CMK (cell line): ENCODE data around the gene RUSF1.
A peak's percentile ranks its signal among the peaks of the same experiment; 100 is the strongest.
"Not testable (repeated sequence)": the region's sequence is repeated elsewhere in the genome, so short reads cannot be mapped to it uniquely, and the experiment has no call there.

ENCODE experiments used
- DNase-seq: peaks from one replicate; pipeline ENCODE4 v3.0.0-alpha.2; 2010; ENCODE audit warnings: low read depth

Gene RUSF1

DNA sequence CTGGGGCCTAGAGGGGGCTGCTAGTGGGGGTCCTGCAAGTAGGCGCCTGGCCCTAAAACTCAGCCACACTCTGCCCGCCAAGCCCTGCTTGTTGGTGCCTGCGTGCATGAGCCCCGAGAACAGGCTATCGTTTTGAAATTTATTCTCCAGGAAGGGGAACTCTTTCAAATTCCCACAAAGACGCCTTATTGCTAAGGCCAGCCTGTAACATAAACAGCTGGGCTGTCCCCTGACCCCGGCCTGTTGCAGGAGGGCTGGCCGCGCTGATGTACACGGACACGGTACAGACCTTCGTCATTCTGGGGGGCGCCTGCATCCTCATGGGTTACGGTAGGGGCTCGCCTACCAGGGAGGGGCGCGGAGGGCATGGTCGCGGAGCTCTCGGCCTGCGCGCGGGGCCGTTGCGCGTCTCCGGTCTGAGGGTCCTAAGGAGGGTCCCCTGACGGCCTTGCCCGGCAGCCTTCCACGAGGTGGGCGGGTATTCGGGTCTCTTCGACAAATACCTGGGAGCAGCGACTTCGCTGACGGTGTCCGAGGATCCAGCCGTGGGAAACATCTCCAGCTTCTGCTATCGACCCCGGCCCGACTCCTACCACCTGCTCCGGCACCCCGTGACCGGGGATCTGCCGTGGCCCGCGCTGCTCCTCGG is 21.0 kb downstream of the RUSF1 start:
- DNase-seq, result no peak

DNA sequence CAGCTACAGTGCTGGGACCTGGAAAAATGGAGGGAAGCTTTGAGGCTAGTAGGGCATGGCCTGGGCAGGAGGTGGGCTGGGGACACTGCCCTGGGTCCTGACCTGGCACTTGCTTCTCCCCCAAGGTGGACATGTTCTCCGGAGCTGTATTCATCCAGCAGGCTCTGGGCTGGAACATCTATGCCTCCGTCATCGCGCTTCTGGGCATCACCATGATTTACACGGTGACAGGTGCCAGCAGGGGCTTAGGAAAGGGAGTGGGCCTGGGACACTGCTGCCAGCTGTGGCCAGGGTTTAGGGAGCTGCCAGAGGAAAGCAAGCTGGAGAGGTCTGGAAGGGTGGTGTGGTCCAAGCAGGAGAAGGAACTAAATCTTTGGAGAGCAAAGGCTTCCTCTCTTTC is 22.1 kb downstream of the RUSF1 start:
- DNase-seq, result no peak

DNA sequence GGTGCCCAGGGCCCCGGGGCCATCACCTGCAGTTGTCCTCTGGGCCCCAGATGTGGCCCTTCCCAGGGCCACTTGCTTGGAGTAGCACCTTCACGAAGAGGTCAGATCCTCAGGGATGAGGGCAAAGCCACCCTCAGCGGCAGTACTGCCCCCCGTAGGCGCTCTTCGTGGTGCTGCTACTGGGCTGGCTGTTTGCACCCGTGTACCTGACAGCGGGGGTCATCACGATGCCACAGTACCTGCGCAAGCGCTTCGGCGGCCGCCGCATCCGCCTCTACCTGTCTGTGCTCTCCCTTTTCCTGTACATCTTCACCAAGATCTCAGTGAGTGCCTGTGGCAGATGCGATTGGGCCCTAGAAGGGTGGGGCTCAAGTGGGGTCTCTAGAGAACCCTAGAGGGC is 22.6 kb downstream of the RUSF1 start:
- DNase-seq, result no peak

DNA sequence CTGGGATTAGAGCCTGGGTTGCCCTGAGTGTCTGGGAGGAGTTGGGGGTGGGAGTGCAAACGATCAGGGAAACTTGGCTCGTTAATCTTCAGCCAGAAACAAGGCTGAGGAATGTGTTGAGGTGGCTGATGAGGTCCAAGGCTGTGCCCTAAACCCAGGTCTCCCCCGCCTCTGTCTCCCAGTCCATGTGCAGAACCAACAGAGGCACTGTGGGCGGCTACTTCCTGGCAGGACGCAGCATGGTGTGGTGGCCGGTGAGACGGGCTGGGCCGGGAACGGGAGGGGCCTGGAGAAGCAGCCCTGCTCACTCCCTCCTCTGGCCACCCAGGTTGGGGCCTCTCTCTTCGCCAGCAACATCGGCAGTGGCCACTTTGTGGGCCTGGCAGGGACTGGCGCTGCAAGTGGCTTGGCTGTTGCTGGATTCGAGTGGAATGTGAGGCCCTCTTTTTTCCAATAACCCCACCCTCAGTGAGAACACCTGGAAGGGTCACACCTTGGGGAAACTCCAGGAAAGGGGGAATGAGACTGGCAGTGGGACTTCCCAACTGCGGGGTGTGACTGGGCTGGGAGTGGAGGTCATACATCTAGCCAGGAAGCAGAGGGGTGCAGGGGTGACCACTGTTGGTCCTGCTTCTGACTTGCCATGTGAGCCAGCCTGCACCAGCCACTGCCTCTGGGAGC is 23.6 kb downstream of the RUSF1 start:
- DNase-seq, result no peak

DNA sequence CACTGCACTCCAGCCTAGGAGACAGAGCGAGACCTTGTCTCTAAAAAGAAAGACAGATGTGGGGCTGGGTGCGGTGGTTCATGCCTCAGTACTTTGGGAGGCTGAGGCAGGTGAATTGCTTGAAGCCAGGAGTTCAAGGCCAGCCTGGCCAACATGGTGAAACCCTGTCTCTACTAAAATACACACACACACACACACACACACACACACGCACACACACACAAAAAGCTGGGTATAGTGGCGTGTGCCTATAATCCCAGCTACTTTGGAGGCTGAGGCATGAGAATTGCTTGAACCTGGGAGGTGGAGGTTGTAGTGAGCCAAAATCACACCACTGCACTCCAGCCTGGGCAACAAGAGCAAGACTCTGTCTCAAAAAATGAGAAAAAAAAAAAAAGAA is 24.1 kb downstream of the RUSF1 start:
- not testable (repeated sequence) for DNase-seq

DNA sequence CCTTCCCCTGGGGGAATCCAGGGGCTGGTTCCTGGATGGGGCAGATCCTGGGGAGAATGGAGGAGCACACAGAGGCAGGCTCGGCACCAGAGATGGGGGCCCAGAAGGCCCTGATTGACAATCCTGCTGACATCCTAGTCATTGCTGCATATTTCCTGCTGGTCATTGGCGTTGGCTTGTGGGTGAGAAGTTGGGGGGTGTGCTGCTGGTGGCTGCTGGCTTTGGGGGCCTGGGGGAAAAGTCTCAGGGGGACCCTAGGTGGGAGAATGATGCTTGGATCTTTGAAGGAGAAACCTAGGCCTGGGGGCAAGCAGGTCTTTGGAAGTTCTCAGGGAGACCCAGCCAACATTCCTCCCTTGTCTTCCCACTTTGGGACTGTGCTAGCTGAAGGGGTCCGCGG is 25.1 kb downstream of the RUSF1 start, which contains the start of gene SLC5A2:
Gene SLC5A2 (plus strand): TSS at position 43 of the 400 bp plus-strand sequence. CDS start 14 bp downstream, at position 57.
- no peak for DNase-seq

DNA sequence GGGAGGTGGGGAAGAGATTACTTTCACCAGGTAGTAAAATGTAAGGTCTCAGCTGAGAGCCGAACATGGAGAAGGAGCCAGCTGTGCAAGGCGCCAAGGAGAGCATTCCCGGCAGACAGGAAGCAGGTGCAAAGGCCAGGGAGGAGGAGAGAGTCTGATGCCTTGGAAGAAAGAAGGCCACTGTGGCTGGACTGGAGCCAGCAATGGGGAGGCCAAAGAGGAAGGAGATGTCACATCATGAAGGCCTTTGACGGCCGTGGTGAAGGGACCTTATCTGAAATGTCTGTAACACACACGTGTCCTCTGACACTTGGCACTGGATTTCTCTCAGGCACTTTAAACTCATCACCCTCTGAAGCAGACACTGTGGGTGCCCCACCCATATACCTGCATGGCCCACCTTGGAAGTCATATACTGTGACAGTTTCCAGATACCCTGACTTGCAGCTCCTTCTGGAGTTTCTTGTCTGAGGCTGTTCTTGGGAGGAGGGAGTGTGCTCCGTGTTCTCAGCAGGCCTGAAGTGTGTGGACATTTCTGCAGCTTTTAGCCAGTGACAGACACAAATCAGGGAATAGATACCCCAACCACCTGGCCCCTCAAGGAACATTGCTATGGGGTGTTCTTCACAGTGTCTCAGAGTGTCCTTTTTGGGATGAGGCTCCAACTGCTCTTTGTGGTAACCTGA is 27.2 kb downstream of the RUSF1 start:
- DNase-seq, result no peak

DNA sequence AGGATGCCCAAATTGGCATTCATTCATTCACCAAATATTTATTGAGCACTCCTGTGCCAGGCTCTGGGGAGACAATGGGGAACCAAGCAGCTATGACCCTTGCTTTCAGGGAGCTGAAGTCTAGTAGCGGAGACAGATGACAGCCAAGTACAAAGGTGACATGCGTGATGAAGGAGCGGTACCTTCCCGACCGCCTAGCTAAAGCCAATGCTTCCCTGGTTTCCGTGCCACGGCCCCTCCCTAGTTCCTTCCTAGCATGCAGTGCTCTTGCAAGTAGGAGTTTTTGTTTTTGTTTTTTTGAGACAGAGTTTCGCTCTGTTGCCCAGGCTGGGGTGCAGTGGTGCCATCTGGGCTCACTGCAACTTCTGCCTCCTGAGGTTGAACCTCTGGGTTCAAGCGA is 28.4 kb downstream of the RUSF1 start:
- DNase-seq, result no peak

DNA sequence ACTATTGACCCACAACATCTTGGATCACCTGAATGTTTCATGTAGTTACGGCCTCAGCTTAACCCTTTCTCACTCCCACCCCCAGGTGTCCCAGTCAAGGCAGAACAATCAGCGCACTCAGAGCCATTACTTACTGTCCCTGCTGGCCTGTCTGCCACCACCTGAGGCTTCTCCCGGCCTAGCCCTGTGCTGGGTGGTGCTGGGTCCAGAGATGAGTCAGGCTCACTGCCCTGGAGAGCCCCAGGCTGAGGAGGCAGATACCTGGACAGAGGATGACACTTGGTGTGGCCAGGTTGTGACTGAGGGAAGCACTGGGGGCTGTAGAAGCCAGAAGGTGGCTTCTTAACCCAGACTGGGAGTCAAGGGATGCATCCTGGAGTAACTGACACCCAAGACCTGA is 29.2 kb downstream of the RUSF1 start:
- no peak for DNase-seq

DNA sequence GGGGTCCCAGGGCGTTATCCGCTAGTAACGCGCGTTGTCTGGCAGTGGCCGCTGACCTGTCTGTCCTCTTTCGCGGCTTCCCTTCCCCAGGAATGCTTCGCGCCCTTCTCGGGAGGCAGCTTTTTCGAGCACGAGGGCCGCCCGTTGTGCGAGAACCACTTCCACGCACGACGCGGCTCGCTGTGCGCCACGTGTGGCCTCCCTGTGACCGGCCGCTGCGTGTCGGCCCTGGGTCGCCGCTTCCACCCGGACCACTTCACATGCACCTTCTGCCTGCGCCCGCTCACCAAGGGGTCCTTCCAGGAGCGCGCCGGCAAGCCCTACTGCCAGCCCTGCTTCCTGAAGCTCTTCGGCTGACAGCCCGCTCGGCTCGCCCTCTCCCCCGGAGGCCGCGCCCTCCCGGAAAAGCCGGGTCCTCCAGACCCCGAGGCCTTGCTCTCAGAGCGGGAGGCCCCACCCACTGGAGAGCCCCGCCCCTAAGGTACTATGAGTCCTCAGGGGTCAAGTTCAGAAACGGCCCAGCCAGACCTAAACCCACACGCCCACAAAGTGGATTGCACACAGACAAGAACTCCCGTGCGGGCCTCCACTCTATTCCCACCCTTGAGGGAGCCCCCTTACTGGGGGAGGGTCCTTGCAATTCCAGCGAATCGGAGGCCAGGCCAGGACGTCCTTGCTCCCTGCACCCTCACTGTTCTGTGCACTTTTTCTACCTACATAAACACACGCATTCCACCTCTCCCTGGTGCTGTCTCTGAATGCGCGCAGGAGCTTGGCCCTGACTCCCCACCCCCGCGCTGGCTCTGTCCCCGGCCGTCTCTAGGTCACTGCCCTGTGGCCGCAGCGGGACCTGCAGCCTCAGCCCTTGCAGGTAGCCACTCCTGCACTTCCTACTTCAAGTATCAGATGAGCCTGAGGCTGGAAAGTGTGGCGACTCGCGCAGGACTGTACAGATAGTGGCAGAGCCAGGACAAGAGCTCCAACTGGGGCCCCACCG is 30.7 kb downstream of the RUSF1 start:
- DNase-seq, result no peak

DNA sequence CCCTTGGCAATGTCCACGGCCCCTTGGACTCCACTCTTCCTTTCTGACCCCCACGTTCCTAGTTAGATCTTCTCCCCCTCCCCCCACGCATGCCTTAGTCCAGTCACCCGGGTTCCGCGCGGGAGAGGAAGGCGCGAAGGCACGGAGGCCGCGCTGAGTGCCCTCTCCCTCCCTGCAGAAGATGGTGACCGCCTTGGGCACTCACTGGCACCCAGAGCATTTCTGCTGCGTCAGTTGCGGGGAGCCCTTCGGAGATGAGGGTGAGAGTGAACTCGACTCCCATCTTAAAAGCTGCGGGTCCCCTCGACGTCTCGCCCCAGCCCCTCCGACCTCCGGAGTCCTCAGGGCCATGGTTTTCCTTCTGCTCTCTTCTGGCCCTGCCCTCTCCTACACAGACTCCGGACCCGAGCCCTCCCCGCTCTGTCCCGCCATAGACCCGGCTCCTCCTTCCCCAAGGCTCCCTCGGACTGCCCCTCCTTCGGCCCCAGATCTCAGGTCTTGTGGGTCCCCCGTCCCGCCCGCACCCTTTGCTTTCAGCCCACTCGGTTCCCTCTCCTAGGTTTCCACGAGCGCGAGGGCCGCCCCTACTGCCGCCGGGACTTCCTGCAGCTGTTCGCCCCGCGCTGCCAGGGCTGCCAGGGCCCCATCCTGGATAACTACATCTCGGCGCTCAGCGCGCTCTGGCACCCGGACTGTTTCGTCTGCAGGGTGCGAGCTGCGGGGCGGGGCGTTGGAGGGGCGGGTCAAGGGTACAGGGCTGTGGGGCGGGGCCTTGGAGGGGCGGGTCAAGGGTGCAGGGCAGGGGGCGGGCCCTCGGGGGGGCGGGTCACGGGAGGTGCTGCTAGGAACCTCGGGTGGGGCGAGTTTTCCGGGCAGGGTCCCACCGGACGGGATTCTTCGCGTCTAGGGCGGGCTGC is 31.6 kb downstream of the RUSF1 start:
- no peak for DNase-seq

DNA sequence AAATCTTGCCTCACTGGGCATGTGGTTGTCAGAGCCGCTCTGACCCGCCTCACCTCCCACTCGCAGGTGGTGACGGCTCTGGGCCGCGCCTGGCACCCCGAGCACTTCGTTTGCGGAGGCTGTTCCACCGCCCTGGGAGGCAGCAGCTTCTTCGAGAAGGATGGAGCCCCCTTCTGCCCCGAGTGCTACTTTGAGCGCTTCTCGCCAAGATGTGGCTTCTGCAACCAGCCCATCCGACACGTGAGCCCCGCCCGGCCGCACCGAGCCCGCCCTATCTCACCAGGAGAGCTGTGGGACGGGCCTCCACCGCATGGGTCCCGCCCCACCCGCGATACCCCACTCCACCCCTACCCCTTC is 32.3 kb downstream of the RUSF1 start:
- DNase-seq, result no peak

DNA sequence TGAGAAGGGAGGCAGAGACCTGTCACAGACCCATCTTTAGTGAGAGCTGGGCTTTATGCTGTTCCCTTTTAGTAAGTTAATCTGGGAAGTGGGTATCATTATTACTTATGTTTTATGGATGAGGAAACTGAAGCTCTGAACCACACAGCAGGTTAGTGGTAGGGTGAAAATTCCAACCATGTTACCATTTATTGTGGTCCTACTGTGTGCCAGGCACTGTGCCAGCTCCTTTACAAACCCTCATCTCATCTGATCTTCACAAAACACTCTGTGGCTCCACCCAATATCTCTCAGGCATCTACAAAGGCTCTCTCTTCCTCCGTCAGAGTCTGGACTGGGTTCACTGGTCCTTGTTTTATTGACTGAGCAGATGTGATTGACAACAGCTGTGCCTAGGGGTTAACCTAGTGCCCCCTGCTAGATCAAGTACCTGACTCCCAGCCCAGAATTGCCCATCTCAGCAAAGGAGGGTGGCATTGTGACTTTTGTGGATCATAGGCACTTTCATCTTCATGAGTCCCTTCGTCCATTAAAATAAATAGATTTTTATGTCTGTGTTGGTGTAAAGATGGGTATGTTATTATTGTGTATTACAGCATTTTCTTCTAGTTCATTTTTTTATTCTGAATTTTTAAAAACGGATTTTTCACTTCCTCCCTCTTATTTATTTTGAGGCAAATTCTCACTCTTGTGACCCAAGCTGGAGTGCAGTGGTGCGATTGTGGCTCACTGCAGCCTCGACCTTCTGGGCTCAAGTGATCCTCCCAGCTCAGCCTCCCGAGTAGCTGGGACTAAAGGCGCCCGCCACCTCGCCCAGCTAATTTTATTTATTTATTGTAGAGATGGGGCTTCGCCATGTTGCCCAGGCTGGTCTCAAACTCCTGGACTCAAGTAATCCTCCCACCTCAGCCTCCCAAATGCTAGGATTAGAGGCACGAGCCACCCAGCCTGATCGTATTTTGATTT is 33.1 kb downstream of the RUSF1 start:
- DNase-seq, result no peak

DNA sequence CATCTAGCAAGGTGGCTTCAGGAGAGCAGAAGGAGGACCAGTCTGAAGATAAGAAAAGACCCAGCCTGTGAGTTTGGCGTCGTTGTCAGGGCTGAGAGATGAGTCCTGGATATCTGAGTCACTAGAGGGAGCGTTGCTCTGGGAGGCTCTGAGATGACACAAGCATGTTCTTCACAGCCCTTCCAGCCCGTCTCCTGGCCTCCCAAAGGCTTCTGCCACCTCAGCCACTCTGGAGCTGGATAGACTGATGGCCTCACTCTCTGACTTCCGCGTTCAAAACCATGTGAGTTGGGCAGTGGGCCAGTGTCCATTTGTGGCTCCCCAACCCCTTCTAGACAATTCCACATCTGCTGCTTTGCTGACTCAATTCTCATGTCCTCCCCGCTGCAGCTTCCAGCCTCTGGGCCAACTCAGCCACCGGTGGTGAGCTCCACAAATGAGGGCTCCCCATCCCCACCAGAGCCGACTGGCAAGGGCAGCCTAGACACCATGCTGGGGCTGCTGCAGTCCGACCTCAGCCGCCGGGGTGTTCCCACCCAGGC is 33.9 kb downstream of the RUSF1 start:
- no peak for DNase-seq

DNA sequence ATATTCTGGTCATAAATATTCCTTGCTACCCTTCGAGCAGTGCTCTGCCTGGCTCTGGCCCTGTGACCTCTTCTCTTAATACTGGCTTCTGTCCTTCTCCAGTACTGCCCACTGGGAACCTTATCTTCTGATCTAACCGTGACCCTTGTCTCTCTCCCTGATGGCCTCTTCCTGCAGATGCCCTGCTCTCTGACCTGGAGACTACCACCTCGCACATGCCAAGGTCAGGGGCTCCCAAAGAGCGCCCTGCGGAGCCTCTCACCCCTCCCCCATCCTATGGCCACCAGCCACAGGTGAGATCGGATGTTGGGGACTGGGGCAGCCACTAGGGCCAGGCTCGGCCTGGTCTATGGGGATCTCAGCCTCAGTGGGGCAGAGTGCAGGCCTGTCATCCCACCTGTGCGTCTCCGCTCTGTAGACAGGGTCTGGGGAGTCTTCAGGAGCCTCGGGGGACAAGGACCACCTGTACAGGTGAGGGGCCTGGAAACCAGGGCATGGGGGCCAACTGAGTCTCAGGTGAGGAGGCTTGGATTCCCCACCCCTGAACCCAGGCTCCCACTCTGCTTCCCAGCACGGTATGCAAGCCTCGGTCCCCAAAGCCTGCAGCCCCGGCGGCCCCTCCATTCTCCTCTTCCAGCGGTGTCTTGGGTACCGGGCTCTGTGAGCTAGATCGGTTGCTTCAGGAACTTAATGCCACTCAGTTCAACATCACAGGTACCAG is 34.8 kb downstream of the RUSF1 start:
- no peak for DNase-seq

DNA sequence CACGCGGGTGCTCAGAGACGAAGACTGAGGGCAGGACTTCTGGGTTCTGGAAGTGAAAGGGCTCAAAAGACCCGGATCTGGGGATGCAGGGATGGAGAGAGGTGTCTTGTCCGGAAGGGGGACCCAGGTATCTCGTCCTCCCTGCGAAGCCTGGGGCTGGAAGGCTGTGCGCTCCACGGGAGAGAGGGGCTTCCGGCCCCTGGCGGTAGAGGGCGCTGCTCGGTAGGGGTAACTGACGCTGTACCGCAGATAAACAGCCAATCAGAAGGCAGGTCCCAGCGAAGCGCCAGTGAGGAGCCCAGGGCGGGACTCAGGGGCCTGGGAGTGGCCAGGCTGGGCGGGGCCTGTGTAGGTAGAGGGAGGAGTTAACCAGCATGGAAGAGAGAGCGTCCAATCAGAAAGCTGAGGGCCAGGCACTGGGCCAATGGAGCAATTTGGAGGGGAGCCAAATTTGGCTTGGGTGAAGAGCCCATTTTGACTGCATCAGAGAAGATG is 35.4 kb downstream of the RUSF1 start:
- DNase-seq, result peak; percentile 57

DNA sequence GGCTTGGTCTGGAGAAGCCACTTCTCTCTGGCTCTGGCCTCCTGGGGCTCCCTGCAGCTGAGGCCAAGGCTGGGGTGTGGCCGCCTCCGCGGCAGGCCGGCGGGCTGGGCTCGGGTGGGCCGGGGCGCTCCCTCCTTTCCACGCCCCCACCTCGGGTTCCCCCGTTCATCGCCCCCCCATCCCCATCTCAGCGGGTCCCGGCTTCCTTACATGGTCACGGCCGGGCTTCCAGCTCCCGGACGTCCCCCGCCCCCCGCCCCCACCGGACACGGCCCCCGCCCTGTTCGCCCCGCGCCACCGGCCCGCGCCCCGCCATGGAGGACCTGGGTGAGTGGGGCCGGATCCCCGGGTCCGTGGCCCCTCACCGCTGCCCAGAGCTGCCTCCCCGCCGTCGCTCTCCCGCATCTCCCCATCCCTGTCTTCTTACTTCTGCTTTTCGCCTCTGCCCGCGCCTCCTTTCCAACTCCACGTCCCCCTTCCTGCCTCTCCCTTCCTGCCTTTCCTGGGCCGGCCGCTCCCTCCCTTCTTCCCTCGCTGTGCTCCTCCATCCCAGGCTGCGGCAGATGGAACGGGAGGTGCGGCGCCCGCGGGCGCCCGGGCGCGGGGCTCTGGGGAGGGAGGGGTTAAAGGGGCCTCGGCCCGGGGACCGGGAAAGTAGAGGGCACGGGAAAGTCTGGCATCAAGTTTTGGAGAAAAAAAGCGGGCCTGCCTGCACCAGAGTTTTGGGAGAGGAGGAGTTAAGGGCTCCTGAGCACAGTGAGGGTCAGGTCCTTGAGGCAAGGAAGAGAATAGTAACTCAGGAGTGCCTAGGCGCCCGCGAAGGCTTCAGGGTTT is 36.1 kb downstream of the RUSF1 start, which contains the start of gene TGFB1I1:
Gene TGFB1I1 (plus strand): TSS at position 278 of the 834 bp plus-strand sequence. CDS start 37 bp downstream, at position 315.
- DNase-seq, result no peak
